Measurements from ENCODE around the gene CD164. TPM values are rescaled to one million over a fixed set of nuclear protein-coding genes. Genes with fewer than 3 reads are reported as not detected.

CD164 gene
- 434 TPM for polyA plus RNA-seq (2012; ENCODE audit: insufficient read length, low read depth)

DNA sequence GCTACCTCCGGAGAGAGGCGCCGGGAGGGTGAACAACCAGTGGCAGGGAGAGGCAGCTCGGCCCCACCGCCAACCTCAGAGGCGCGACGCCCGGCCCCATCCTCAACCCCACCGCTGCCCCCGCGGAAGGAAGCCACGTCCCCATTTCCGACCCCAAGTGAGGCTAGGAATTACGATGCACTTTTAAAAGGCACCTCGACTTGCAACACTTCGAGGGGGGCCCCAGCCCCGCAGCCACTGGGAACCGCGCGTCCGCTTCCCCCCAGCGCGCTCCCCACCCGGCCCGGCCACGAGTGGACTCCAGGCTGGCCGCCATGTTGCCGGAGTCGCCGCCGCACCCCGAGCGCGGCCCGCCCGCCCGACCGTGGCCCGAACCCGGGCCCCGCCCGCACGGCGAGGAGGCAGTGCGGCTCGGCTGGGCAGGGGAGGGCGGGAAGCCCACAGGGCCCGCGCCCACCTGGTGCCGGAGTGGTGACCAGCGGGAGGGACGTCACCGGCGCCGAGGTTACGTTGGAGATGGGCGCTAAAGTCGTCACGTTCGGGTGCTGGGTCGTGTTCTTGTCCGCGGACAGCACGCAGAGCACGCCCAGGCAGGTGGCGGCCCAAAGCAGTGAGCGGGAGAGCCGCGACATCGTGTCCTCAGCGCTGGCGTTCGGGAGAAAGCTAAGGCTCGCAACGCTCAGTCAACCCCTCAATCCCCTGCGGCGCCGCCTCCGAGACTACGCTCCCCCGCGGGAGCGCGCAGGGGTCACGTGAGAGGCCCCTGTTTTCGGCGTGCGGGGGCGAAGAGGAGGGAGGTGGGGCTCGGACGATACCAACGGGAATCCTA, at the start of gene CD164:
CD164 (minus strand) TSS at position 721 of the 829 bp plus-strand sequence; CDS start at position 632, 89 bp downstream.
- peak; percentile 95; the same call in 1 of the 2 replicates for TF ChIP-seq SIN3A (IDR thresholded peaks at IDR 0.05; ENCODE audit: borderline replicate concordance, insufficient read depth, low read length)
- peak; percentile 96 for TF ChIP-seq TAF1 (IDR thresholded peaks at IDR 0.05; ENCODE audit: borderline replicate concordance, insufficient read depth, low read length)
- TF ChIP-seq FOXP2 (optimal IDR thresholded peaks at IDR 0.05; ENCODE audit: borderline replicate concordance, extremely low read depth, extremely low read length, insufficient read depth) = peak; percentile 78
- peak; percentile 93 for TF ChIP-seq POLR2AphosphoS5 (IDR thresholded peaks at IDR 0.05; ENCODE audit: low read depth, low read length)
- TF ChIP-seq, protein P1, sequence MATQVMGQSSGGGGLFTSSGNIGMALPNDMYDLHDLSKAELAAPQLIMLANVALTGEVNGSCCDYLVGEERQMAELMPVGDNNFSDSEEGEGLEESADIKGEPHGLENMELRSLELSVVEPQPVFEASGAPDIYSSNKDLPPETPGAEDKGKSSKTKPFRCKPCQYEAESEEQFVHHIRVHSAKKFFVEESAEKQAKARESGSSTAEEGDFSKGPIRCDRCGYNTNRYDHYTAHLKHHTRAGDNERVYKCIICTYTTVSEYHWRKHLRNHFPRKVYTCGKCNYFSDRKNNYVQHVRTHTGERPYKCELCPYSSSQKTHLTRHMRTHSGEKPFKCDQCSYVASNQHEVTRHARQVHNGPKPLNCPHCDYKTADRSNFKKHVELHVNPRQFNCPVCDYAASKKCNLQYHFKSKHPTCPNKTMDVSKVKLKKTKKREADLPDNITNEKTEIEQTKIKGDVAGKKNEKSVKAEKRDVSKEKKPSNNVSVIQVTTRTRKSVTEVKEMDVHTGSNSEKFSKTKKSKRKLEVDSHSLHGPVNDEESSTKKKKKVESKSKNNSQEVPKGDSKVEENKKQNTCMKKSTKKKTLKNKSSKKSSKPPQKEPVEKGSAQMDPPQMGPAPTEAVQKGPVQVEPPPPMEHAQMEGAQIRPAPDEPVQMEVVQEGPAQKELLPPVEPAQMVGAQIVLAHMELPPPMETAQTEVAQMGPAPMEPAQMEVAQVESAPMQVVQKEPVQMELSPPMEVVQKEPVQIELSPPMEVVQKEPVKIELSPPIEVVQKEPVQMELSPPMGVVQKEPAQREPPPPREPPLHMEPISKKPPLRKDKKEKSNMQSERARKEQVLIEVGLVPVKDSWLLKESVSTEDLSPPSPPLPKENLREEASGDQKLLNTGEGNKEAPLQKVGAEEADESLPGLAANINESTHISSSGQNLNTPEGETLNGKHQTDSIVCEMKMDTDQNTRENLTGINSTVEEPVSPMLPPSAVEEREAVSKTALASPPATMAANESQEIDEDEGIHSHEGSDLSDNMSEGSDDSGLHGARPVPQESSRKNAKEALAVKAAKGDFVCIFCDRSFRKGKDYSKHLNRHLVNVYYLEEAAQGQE (IDR thresholded peaks at IDR 0.05; ENCODE audit: insufficient read depth in 1 of 2, low read depth in 2 of 2, low read length in 2 of 2) = peak; percentile 52 to 70; a peak in 3 of 4 replicates

DNA sequence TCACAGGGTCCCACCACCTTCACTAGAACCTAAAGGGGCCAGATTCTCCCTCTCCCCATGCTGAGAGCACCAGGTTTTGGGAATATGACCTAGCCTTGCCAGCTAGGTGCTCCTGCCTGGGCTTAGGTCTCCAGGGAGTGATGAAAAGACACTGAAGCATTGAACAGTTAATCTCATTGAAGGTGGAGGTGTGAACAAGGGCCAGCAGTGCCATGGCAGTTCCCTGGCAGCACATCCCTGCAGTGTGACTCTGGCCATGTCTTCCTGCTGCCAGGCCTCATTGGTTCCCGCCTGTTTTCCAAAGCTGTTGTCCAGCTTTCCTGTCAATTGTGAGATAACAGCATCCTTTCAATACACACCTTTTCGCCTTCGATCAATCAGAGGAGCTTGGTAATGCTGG, 47.2 kb upstream of the CD164 start:
- TF ChIP-seq FOXP2 (optimal IDR thresholded peaks at IDR 0.05; ENCODE audit: borderline replicate concordance, extremely low read depth, extremely low read length, insufficient read depth) (no peak), TAF1 (IDR thresholded peaks at IDR 0.05; ENCODE audit: borderline replicate concordance, insufficient read depth, low read length) (no peak), SIN3A (IDR thresholded peaks at IDR 0.05; ENCODE audit: borderline replicate concordance, insufficient read depth, low read length) (no peak), POLR2AphosphoS5 (IDR thresholded peaks at IDR 0.05; ENCODE audit: low read depth, low read length) (no peak)
- TF ChIP-seq, protein P1 (IDR thresholded peaks at IDR 0.05; ENCODE audit: insufficient read depth in 1 of 2, low read depth in 2 of 2, low read length in 2 of 2) = no peak

DNA sequence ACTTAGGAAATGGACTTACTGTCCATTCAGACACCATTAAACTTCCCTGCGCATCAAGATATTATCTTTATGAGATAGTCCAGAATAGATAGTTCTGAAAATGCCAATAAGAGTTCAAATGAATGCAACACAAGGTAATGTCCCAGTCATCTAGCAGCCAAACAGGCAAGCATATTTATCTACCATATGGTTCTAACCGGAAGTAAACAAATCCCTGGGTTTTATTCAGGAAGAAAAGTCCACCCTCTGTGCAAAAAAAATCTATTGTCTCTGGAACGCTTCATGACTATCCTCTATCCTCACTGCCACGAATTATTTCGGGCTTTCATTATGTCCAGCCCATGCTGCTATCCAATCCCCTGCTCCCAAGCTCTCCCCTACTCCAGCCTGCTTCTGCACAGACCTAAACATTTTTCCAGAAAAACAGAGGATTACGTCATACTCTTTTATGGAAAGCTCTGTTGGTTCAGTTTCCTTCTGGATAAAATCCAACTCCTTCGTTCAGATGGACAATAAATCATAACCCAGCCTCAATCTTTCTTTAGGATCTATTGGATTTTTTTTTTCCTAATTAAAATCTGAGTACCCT, 46.7 kb upstream of the CD164 start:
- TF ChIP-seq POLR2AphosphoS5 (IDR thresholded peaks at IDR 0.05; ENCODE audit: low read depth, low read length) (no peak), SIN3A (IDR thresholded peaks at IDR 0.05; ENCODE audit: borderline replicate concordance, insufficient read depth, low read length) (no peak), TAF1 (IDR thresholded peaks at IDR 0.05; ENCODE audit: borderline replicate concordance, insufficient read depth, low read length) (no peak), FOXP2 (optimal IDR thresholded peaks at IDR 0.05; ENCODE audit: borderline replicate concordance, extremely low read depth, extremely low read length, insufficient read depth) (no peak)
- TF ChIP-seq, protein P1 (IDR thresholded peaks at IDR 0.05; ENCODE audit: insufficient read depth in 1 of 2, low read depth in 2 of 2, low read length in 2 of 2) = no peak

DNA sequence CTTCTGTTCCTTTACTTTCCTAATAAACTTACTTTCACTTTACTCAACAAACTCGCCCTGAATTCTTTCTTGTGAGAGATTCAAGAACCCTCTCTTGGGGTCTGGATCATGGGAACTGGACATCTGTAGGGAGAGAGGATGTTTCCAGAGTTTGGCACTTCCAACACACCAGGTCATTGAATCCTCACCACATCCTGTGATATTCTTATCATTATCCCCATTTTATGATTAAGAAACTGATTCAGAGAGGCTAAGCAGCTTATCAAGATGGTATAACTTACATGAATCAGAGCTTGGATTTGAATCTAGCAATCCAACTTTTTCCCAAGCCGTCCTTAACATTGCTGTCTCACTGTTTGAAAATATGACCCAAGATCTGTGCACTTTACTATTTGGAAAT, 42.7 kb upstream of the CD164 start:
- no peak for TF ChIP-seq TAF1 (IDR thresholded peaks at IDR 0.05; ENCODE audit: borderline replicate concordance, insufficient read depth, low read length)
- TF ChIP-seq, protein P1 (IDR thresholded peaks at IDR 0.05; ENCODE audit: insufficient read depth in 1 of 2, low read depth in 2 of 2, low read length in 2 of 2) = no peak
